ENCODE measurements around the gene PLAAT2.

The PLAAT2 gene

GRCh38 chr11:63574856-63575602 lies 11.8 kb upstream of the PLAAT2 start:
- in situ Hi-C loops (cut with MboI; ENCODE audit: low sequenced_read_pairs, unreplicated experiment): no loop called here
- DNase-seq (ENCODE audit: low spot score): no peak
- TF ChIP-seq CTCF (IDR thresholded peaks at IDR 0.05; ENCODE audit: borderline replicate concordance, control extremely low read depth, extremely low read depth, insufficient read depth, missing control alignments): no peak

GRCh38 chr11:63573881-63574855 lies 11.0 kb upstream of the PLAAT2 start:
- no peak for DNase-seq (ENCODE audit: low spot score)
- in situ Hi-C loops (cut with MboI; ENCODE audit: low sequenced_read_pairs, unreplicated experiment): no loop called here
- TF ChIP-seq CTCF (IDR thresholded peaks at IDR 0.05; ENCODE audit: borderline replicate concordance, control extremely low read depth, extremely low read depth, insufficient read depth, missing control alignments): no peak

- no peak for TF ChIP-seq CTCF (IDR thresholded peaks at IDR 0.05; ENCODE audit: borderline replicate concordance, control extremely low read depth, extremely low read depth, insufficient read depth, missing control alignments)
- no peak for DNase-seq (ENCODE audit: low spot score)
- in situ Hi-C loops (cut with MboI; ENCODE audit: low sequenced_read_pairs, unreplicated experiment): no loop called here
Observed at GRCh38 chr11:63572026-63572688, 9.0 kb upstream of the PLAAT2 start.

- in situ Hi-C loops (cut with MboI; ENCODE audit: low sequenced_read_pairs, unreplicated experiment): no loop called here
- TF ChIP-seq CTCF (IDR thresholded peaks at IDR 0.05; ENCODE audit: borderline replicate concordance, control extremely low read depth, extremely low read depth, insufficient read depth, missing control alignments): no peak
- no peak for DNase-seq (ENCODE audit: low spot score)
Observed at GRCh38 chr11:63569570-63569969, 6.4 kb upstream of the PLAAT2 start.

GRCh38 chr11:63567044-63567840 lies 4.1 kb upstream of the PLAAT2 start:
- DNase-seq (ENCODE audit: low spot score): peak; percentile 68
- no peak for TF ChIP-seq CTCF (IDR thresholded peaks at IDR 0.05; ENCODE audit: borderline replicate concordance, control extremely low read depth, extremely low read depth, insufficient read depth, missing control alignments)
- in situ Hi-C loops (cut with MboI; ENCODE audit: low sequenced_read_pairs, unreplicated experiment): no loop called here
